ENCODE data around the gene LRRFIP2.

The LRRFIP2 gene

GRCh38 chr3:37132334-37132733 is 42.0 kb downstream of the LRRFIP2 start:
- H3F3A ChIP-seq (ENCODE audit: low read depth): no peaks in the 10 kb centered on the region
- H3K79me2 ChIP-seq (ENCODE audit: insufficient read depth, low read length): peaks cover 14% of the 10 kb centered on the region; the same call in 1 of the 2 replicates
- H3K36me3 ChIP-seq (ENCODE audit: insufficient read depth, low read length): no peaks in the 10 kb centered on the region
- H3K4me3 ChIP-seq (ENCODE audit: low read length, poor library complexity, severe bottlenecking): no peak overlapping the region
- H3K27me3 ChIP-seq (ENCODE audit: insufficient read depth, low read length, poor library complexity, severe bottlenecking): no peaks in the 10 kb centered on the region
- H3K9me2 ChIP-seq (replicated peaks; ENCODE audit: low read depth, low read length): no peaks in the 10 kb centered on the region
- no peaks in the 10 kb centered on the region for H3K9me3 ChIP-seq (ENCODE audit: insufficient read depth, low read depth, low read length)
- TF ChIP-seq, protein P1, sequence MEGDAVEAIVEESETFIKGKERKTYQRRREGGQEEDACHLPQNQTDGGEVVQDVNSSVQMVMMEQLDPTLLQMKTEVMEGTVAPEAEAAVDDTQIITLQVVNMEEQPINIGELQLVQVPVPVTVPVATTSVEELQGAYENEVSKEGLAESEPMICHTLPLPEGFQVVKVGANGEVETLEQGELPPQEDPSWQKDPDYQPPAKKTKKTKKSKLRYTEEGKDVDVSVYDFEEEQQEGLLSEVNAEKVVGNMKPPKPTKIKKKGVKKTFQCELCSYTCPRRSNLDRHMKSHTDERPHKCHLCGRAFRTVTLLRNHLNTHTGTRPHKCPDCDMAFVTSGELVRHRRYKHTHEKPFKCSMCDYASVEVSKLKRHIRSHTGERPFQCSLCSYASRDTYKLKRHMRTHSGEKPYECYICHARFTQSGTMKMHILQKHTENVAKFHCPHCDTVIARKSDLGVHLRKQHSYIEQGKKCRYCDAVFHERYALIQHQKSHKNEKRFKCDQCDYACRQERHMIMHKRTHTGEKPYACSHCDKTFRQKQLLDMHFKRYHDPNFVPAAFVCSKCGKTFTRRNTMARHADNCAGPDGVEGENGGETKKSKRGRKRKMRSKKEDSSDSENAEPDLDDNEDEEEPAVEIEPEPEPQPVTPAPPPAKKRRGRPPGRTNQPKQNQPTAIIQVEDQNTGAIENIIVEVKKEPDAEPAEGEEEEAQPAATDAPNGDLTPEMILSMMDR (conservative IDR thresholded peaks at IDR 0.05; ENCODE audit: low read length): no peak
- no peak overlapping the region for H2AFZ ChIP-seq (ENCODE audit: low read length)
- H3K4me1 ChIP-seq (ENCODE audit: insufficient read depth, low read length, poor library complexity, severe bottlenecking): peaks cover 9% of the 10 kb centered on the region
- no peak overlapping the region for H3K4me2 ChIP-seq (ENCODE audit: low read depth, low read length, poor library complexity, severe bottlenecking)
- H3K9ac ChIP-seq (ENCODE audit: low read depth, low read length, poor library complexity, severe bottlenecking): no peak overlapping the region
- no peaks in the 10 kb centered on the region for H4K20me1 ChIP-seq (ENCODE audit: insufficient read depth, low read length, poor library complexity, severe bottlenecking)

DNA sequence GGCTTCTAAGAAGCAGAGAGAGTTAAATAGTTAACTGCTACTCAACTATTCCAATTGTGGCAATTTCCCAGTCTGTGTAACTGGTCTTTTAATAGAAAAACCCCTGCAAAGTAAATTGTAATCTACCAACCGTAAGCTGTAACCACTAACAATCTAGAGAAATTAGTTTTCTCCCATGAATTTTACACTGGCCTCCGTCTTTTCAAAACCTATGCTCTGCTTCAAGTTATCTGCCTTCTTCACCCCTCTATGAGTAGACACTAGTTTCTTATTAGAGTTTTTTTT is 42.6 kb downstream of the LRRFIP2 start:
- Histone ChIP-seq H3K9me2 (replicated peaks; ENCODE audit: low read depth, low read length) (no peaks in the 10 kb centered on the region), H3K79me2 (ENCODE audit: insufficient read depth, low read length) (peaks cover 14% of the 10 kb centered on the region; the same call in 1 of the 2 replicates), H3K4me1 (ENCODE audit: insufficient read depth, low read length, poor library complexity, severe bottlenecking) (peaks cover 9% of the 10 kb centered on the region), H3K27me3 (ENCODE audit: insufficient read depth, low read length, poor library complexity, severe bottlenecking) (no peaks in the 10 kb centered on the region), H3K36me3 (ENCODE audit: insufficient read depth, low read length) (no peaks in the 10 kb centered on the region), H3K9me3 (ENCODE audit: insufficient read depth, low read depth, low read length) (no peaks in the 10 kb centered on the region), H4K20me1 (ENCODE audit: insufficient read depth, low read length, poor library complexity, severe bottlenecking) (no peaks in the 10 kb centered on the region), H2AFZ (ENCODE audit: low read length) (no peak overlapping the region), H3F3A (ENCODE audit: low read depth) (no peaks in the 10 kb centered on the region), H3K9ac (ENCODE audit: low read depth, low read length, poor library complexity, severe bottlenecking) (no peak overlapping the region), H3K4me3 (ENCODE audit: low read length, poor library complexity, severe bottlenecking) (no peak overlapping the region), H3K4me2 (ENCODE audit: low read depth, low read length, poor library complexity, severe bottlenecking) (no peak overlapping the region)
- TF ChIP-seq EZH2phosphoT487 (IDR thresholded peaks at IDR 0.05; ENCODE audit: borderline replicate concordance): no peak
- TF ChIP-seq, protein P1 (conservative IDR thresholded peaks at IDR 0.05; ENCODE audit: low read length): no peak

- no peaks in the 10 kb centered on the region for H4K20me1 ChIP-seq (ENCODE audit: insufficient read depth, low read length, poor library complexity, severe bottlenecking)
- no peak overlapping the region for H3K4me2 ChIP-seq (ENCODE audit: low read depth, low read length, poor library complexity, severe bottlenecking)
- no peaks in the 10 kb centered on the region for H3K27me3 ChIP-seq (ENCODE audit: insufficient read depth, low read length, poor library complexity, severe bottlenecking)
- H3K9ac ChIP-seq (ENCODE audit: low read depth, low read length, poor library complexity, severe bottlenecking): no peak overlapping the region
- no peak for TF ChIP-seq EZH2phosphoT487 (IDR thresholded peaks at IDR 0.05; ENCODE audit: borderline replicate concordance)
- no peak overlapping the region for H2AFZ ChIP-seq (ENCODE audit: low read length)
- no peak overlapping the region for H3K4me3 ChIP-seq (ENCODE audit: low read length, poor library complexity, severe bottlenecking)
- H3K79me2 ChIP-seq (ENCODE audit: insufficient read depth, low read length): peaks cover 14% of the 10 kb centered on the region; the same call in 1 of the 2 replicates
- H3K4me1 ChIP-seq (ENCODE audit: insufficient read depth, low read length, poor library complexity, severe bottlenecking): peaks cover 9% of the 10 kb centered on the region
- no peaks in the 10 kb centered on the region for H3K36me3 ChIP-seq (ENCODE audit: insufficient read depth, low read length)
- no peaks in the 10 kb centered on the region for H3K9me2 ChIP-seq (replicated peaks; ENCODE audit: low read depth, low read length)
- H3F3A ChIP-seq (ENCODE audit: low read depth): no peaks in the 10 kb centered on the region
- H3K9me3 ChIP-seq (ENCODE audit: insufficient read depth, low read depth, low read length): no peaks in the 10 kb centered on the region
Measured at GRCh38 chr3:37130984-37131859, 43.2 kb downstream of the LRRFIP2 start.

DNA sequence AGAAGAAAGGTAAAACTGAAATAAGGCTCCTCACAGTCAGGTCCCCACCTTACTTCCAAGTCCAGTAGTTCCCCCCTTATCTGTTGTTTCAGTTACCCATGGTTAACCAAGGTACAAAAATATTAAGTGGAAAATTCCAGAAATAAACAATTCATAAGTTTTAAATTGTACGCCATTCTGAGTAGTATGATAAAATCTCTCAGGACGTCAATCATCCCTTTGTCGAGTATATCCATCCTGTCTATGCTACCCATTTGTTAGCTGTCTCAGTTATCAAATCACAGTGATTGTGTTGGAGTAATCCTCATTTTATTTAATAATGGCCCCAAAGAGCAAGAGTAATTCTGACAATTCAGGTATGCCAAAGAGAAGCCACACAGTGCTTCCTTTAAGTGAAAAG is 43.9 kb downstream of the LRRFIP2 start:
- peaks cover 14% of the 10 kb centered on the region; the same call in 1 of the 2 replicates for H3K79me2 ChIP-seq (ENCODE audit: insufficient read depth, low read length)
- H3K9ac ChIP-seq (ENCODE audit: low read depth, low read length, poor library complexity, severe bottlenecking): no peak overlapping the region
- H3F3A ChIP-seq (ENCODE audit: low read depth): no peaks in the 10 kb centered on the region
- H3K9me3 ChIP-seq (ENCODE audit: insufficient read depth, low read depth, low read length): no peaks in the 10 kb centered on the region
- peaks cover 9% of the 10 kb centered on the region for H3K4me1 ChIP-seq (ENCODE audit: insufficient read depth, low read length, poor library complexity, severe bottlenecking)
- no peaks in the 10 kb centered on the region for H3K36me3 ChIP-seq (ENCODE audit: insufficient read depth, low read length)
- H3K4me3 ChIP-seq (ENCODE audit: low read length, poor library complexity, severe bottlenecking): no peak overlapping the region
- H2AFZ ChIP-seq (ENCODE audit: low read length): no peak overlapping the region
- H3K27me3 ChIP-seq (ENCODE audit: insufficient read depth, low read length, poor library complexity, severe bottlenecking): no peaks in the 10 kb centered on the region
- H3K9me2 ChIP-seq (replicated peaks; ENCODE audit: low read depth, low read length): no peaks in the 10 kb centered on the region
- no peak overlapping the region for H3K4me2 ChIP-seq (ENCODE audit: low read depth, low read length, poor library complexity, severe bottlenecking)
- no peak for TF ChIP-seq EZH2phosphoT487 (IDR thresholded peaks at IDR 0.05; ENCODE audit: borderline replicate concordance)
- TF ChIP-seq, protein P1 (conservative IDR thresholded peaks at IDR 0.05; ENCODE audit: low read length): no peak
- H4K20me1 ChIP-seq (ENCODE audit: insufficient read depth, low read length, poor library complexity, severe bottlenecking): no peaks in the 10 kb centered on the region

All from Loucy (cell line).